ENCODE results near the gene RPS27L. TPM values are rescaled to one million over a fixed set of nuclear protein-coding genes. Genes with fewer than 3 reads are reported as not detected.
A peak's percentile ranks its signal among the peaks of the same experiment; 100 is the strongest.

RPS27L gene
- total RNA-seq, 1 donor from 2014 or later: 20.0 TPM

DNA sequence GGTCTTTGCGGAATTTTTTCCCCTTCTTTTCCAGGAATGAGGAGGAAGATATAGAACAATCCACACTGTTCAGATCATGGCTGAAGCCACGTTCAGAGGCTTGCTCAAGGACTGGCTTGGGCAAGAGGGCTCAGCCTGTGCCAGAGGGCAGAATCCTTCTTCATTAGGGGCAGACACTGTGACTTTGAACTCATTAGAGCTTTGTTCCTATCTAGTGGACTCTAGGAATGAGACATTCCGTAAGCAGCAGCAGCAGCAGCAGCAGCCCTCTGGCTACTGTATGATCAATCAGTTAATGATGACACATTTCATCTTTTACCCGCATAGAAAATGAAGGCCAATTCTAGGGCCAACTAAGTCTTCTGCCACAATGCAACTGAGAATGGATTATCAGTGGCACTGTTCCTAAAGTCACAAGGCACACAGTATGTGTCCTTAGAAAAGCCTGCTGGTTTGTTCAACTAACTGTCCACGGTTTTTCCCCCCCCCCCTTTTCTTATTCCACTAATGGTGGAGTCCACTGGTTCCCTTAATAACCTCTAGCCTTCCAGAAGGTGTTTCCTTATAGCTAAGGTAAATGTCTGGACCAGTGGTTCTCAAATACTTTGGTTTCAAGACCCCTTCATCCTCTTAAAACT lies 30.4 kb upstream of the RPS27L start:
- no peak for DNase-seq

DNA sequence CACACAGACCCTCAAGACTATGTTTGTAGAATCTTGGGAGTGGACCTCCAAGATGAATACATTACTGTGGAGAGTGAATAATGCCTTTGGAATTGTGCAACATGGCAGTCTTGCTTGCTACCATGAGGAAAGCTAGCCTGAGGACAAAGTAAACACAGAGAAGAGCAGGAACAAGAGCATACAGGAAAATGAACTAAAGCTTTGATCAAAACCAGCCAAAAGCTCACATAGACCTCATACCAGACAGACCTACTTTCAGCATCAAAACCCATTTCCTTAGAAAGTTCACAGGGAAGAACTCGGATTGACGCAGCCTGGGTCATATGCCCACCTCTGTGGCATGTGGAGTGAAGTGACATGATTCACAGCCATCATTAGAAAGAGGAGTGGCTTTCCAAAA lies 28.8 kb upstream of the RPS27L start:
- no peak for DNase-seq

DNA sequence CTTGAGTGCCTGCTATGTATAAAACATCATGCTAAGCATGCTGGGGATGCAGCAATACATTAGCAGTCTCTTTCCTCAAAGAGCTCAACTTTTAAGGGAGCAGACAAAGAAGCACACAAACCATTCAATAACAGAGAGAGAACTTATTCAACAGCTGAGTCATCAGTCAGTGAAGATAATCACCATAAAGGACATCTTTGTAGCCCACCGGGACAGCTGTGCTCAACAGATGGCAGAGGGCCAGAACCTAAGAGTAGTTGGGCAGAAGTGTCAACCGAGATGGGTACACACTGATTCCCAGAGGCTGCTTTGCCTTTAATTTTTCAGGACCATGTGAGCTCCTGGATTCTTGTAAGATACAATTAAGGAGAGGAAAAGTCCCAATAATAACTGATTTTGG lies 27.9 kb upstream of the RPS27L start:
- DNase-seq: no peak

DNA sequence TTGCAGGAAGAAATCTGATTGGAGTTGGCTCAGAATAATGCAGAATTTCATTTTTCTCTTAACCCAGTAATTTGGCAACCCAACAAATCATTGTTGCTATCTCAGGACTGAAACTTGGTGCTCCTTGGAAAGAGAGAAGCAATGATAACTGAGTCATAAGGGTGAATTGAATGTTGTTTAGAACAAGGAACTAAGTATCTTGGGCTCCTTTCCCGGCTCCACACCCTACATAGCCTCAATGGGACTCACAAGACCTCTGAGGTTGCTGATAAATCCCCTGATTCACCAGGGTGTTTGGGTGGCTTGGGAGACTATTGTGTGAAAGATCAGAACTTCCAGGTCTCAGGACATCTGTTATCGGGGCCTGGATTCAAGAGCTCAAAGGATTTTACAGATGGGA lies 24.4 kb upstream of the RPS27L start:
- DNase-seq: no peak

DNA sequence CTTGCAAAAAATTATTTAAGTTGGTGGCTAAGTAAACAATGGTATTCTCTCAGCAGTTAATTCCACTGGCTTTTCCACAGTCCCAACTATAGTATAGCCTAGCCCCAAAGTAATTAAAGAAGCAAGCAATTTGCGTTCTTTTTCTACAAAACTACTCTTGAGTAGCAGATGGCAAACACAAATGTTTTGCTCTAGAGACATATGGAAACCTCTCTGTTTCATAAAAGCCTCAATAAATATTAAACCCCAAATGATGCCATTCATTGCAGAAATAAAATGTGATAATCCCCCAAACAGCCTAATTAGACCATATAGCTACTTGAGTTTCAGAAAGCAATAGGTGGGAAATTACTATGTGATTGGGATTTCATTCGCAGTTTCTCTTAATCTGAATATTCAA lies 23.5 kb upstream of the RPS27L start:
- DNase-seq: no peak

DNA sequence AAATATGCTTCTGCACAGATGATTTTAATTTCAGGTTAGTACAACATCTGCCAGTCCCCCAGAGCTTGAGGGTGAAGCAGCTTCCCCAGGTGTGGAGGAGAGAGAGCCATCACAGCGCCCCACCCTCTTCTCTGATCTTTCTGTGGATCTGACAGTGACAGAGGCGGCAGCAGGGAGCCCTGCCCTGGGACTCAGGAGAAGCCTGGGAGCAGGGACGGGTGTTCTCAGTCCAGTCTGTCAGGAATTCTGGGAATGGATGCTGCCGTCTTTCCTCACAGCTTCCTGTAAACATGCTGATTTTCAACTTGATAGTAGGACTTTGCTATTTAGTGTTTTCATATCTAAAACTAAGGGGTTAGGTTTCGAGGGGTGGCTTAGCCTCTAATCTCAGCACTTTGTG lies 20.8 kb upstream of the RPS27L start:
- DNase-seq: no peak

DNA sequence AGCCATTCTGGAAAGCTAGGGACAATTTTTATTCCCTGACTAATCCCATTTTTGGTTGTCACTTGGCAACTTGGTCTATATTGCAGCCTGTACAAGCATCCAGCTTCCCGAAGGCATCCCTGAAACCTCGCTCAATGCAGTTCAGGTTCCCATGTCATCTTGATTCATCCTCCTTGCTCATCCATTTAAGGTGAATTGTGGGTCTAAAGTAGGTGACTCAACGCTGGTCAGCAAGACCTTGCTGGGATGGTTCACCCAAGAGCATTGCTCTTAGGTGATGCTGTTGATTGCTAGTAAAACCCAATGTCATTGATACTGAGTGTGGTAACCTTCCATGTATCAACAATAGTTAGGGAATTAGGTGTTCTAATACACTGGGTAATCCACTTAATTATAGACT lies 19.0 kb upstream of the RPS27L start:
- DNase-seq: no peak

DNA sequence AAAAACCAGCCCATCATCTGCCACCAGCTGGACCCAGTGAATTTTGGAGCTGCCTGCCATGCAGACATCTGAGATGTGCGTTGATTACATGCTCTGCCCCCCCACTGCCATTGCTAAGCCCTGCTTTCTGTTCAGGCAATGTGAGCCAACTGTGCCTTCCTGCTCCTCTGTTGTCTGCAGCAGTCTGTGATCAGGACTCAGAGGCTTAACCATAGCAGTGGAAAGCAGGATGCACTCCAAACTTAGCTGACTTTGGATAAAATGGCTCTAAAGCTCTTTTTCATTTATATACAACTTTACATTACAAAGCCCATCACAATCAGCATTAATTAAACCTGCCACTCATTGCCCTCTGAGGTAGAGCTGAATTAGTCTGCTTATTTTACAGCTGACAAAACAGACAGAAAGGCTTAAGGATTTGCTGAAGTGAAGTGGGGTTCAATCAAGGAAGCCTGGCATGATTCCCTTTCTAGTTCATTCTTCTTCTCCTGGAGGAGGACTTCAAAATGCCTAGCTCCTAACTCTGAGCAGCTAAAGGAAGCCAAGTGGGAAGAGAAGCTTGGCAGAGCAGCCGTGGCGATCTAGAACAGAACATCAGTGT lies 15.7 kb upstream of the RPS27L start:
- no peak for DNase-seq

DNA sequence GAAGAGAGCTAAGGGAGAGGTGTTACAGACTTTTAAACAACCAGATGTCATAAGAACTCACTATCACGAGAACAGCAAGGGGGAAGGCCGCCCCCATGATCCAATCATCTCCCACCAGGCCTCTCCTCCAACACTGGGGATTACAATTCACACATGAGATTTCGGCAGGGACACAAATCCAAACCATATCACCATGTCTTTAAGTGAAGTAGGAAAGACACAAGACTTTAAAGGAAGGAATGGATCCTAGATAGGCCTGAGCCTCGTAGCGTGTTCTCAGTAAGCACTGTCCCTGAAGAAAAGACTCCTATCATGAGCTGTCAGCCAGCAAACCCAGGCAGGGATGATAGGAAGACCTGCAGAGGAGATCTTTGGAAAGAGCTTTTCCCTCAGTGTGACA lies 15.1 kb upstream of the RPS27L start:
- DNase-seq: no peak

DNA sequence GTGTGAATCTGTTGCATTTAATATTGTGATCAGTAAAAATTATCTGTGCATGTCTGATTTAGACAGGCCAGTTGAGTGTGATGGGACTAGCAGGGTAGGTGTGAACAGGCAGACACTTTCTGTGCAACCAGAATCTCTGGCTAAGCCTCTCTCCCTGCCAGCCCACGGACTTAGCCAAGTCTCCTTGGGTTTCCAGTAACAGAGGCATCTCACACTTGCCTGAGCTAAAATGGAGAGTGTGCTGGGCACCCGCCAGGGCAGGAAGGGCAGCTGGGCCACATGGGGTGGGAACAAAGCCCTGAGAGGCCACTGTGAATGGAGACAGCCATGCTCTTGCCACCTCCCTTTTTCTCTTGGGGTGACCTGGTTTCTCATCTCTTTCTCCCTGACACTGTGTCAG lies 12.5 kb upstream of the RPS27L start:
- DNase-seq: no peak

DNA sequence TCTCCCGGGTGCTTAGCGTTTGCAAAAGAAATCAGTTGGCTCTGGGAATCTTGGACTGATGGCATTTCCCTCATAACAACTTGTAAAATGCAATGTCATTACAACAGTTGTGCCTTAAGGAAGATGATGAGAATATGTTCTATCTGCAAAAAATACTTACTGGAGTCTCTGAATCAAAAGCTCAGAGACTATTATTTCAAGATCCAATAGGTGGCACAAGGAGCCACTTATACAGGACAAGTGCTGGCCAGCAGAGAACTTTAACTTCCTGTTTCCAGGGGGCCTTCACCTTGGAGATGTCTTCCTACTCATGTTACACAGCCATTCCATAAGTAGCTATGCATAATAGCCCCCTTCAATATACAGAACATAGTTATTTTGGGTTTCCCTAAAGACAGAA lies 8.9 kb upstream of the RPS27L start:
- no peak for DNase-seq

DNA sequence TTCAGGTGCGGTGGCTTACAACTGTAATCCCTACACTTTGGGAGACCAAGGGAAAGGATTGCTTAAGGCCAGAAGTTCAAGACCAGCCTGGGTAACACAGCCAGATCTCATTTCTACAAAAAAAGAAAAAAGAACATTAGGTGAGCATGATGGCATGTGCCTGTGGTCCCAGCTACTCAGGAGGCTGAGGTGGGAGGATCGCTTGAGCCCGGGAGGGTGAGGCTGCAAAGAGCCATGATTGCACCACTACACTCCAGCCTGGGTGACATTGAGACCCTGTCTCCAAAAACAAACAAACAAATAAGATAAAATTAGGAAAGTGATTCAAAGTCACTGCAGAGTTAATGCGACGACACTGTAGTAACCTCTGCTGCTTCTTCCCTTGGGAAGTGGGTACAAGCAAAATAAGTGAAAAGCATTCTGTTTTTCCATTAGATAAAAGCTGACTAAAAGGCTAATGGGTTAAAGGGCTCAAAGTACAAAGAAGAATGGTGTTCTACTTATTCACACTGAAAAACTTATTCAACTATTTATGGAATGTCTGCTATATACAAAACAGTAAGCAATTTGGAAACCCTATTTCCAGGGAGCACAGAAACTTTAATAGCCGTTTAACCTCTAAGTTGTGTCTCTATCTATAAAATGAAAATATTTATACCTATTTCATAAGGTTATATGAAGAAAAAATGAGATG lies 8.0 kb upstream of the RPS27L start:
- DNase-seq: no peak

DNA sequence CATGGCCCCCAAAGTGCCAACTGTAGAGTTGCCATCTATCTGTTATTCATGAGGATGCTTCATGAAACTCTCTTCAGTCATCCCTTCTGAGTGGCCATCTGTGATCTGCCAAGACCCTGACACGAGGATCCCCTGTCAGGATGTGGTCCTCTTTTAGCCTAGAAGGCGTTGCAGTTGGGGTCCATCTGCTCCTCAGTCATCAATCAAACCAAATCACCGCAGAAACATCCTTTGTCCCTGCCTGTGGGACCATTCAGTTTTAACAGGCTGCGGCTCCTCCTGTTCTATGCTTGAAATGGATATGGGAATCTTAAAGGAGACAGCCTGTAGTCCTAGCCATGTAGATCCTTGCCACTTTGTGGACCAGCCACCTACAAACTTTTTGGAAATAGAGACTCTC lies 5.9 kb upstream of the RPS27L start:
- no peak for DNase-seq

DNA sequence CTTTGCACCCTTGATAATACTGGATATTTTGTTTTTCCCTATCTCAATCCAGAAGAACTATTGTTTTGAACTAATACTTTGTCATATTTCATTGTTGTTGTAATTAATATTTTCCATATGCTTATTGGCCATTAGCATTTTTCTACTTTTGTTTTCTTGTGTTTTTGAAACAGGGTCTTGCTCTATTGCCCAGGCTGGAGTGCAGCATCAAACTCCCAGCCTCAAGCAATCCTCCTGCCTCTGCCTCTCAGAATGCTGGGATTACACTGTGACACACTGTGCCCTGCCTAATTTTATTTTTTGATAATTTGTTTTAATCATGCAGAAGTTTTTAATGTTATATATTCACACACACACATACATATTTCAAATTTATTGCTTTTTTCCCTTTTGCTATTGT lies 3.4 kb upstream of the RPS27L start:
- DNase-seq: no peak

DNA sequence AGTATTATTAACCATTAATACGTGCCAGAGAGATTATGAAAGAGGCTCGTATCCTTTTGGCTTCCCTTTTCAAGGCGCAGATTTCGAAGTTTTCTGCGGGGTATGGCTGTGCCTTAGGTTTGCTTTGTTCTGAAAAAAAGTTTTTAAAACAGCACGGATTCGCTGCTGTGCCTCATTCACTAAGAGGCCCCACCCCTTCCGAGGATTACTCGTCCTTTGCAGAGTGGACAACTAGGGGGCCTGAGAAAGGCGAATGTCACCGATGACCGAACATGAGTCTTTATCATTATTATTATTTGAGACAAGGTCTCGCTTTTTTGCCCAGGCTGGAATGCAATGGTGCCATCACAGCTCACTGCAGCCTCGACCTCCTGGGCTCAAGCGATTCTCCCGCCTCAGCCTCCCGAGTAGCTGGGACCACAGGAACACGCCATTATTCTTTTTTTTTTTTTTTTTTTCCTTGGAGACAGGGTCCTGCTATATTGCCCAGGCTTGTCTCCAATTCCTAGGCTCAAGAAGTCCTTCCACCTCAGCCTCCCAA lies 684 bp upstream of the RPS27L start:
- peak; percentile 20 for DNase-seq

DNA sequence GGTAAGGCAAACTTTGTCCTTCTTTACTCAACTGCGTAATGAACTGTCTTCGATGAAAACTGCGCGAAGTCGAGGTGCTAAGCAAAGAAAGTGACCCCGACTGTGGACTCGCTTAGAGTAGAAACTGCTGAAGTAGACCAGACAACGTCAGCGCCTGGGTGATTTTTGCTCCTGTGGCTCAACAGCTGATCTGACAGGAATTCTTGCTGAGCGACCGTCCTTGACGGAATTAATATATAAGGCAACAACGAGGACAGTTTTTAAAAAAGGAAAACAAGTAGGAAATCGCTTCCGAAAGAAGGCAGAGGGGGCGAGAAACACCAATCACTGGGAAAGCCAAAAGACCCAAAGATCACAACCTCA lies 541 bp downstream of the RPS27L start:
- peak; percentile 48 for DNase-seq

DNA sequence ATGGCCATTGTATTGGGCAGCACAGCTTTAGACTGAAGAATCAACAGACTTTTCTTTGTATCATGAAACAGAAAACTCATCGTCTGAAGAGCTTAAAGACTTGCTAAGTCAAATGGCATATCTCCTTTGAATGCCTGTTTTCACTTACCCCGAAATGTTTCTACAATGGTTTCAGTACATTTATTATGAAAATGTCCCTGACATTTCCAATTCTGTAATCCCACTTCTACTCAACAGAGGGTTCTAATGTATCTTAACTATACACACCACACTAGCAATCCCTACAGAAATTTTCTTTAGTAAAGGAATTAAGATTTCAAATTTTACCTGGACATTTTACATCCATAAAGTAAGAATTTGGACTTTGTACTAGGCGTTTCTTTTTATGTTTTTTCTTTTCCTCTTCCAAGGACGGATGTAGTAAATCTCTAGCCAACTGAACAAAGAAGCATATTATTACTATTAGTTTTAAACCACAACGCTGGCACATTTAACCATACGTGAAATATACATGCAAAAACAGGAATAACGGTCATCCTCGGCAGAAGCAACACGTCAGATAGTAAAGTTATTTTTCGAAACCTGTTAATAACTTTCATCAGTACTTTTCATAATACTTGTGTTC lies 1.1 kb downstream of the RPS27L start:
- no peak for DNase-seq

DNA sequence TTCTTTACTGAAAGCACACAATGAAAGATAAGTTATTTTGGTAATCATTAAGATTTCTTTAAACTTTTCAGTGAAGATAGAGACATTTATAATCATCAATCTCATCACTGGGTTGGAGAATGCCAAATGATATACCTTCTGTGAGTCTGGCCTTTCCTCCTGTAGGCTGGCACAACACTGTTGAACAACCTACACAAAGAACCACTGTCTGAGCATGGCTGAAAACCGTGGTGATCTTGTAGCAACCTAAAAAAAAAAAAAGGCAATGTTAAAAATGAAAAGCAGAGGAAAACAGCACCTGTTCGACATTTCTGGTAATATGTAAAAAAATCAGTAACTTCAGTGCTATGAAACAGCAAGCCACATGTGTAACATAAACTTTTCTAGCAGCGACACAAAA lies 1.8 kb downstream of the RPS27L start:
- DNase-seq: no peak

DNA sequence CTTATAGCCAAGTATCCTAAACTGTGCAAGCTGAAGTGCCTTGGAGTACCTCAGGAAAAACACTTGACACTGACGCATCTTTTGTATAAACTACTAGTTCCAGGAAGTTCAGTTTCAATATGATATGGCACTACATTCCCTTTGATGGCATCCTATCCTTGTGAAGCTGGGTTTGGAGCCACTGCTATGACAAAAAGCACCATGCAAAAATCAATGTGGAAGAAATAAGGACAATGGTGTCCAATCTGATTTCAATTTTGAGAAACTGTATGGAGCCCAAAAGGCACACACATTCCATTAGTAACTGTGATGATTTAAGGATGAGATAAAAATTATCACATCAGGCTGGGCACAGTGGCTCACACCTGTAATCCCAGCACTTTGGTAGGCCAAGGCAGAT lies 5.6 kb downstream of the RPS27L start:
- no peak for DNase-seq

DNA sequence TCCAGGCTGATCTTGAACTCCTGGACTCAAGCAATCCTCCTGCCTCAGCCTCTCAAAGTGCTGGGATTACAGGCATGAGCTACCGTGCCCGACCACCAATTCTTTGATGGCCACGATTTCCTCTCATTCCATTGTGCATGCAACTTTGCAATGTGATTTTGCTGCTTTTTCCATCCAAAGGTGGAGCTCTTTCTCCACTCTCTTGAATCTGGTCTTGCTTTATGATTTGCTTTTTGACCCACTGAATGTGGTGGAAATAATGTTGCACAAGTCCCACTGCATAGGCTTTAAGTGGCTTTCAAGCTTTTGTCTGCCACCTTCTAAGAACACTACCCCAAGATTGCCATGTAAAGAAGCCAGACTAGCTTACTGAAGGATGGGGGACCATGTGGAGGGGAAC lies 10.6 kb downstream of the RPS27L start:
- DNase-seq: no peak

DNA sequence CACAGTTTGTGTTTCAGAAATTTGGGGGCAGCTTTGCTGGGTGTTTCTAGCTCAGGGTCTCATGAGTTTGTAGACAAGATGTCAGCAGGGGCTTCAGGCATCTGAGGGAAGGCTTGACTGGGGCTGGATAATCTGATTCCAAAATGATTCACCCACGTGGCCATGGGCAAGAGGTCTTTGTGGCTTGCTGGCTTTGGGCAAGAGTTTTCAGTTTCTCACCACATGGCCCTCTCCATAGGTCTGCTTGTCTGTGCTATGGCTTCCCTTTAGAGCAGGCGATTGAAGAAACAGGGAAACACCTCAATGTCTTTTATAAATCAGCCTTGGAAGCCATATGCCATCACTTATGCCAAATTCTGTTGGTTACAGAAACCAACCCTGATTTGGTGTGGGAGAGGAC lies 11.9 kb downstream of the RPS27L start:
- DNase-seq: no peak

DNA sequence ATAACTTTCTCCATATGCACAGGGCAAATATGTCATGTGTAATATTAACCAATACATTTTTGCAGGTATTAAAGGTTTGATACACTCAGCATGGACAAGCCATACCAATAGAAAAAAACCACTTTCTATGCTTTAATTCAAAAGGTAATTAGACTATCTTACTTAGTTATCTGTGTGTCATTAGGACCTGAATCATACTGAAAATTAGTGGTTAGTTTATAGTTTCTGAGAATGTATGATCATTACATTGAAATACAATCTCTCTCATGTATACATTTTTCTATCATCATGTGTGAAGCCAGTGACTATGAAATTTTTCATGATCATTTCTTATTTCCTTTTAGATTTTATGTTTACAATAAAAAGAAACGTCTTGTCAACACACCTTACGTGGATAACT lies 16.3 kb downstream of the RPS27L start:
- DNase-seq: no peak

DNA sequence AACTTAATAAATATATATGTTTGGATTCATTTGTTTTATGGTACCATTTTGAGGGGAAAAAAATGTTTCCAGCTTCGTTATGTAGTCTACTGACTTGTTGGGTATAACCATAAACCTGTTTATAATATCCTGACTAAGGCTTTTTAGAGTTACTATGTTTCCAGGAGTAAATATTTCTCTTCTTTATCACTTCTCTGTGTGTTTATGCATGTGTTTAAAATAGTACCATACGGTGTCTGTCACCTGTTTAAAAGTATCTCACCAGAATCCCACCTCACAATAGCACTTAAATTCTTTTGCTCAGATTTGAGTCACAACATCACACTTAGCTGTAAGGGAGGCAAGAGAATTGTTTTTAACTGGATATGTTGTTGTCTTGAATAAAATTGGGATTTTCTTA lies 20.5 kb downstream of the RPS27L start:
- no peak for DNase-seq

DNA sequence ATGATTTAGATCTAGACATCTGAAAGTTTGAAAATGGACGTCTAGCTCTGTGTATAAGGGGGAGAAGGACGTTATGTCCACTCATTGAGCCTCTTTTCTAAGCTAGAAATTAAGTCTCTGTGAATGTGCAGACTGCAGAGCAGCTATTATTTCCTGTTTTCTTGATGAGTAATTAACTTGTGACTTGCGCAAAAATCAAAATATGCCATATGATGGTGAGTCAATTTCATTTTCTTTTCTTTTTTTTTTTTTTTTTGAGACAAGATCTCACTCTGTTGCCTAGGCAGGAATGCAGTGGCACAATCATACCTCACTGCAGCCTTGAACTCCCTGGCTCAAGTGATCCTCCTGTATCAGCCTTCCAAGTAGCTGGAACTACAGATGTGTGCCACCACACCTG lies 21.5 kb downstream of the RPS27L start:
- DNase-seq: no peak
